Cardiac muscle cell (in vitro differentiated cells and primary cell): ENCODE data around the gene RAPGEF3. TPM values are rescaled to one million over a fixed set of nuclear protein-coding genes. Genes with fewer than 3 reads are reported as not detected.

Source experiments
- DNase-seq, 2 donors: peaks; one replicate each; pipeline versions ENCODE4 v3.0.0 to v3.0.0-alpha.2; 2010 to 2017; ENCODE audit warnings: low read depth in 1 of 2, low spot score in 1 of 2
- H3K27ac ChIP-seq: fragments of 200-600 bp; sonication (generic); 2 replicates; pipeline ENCODE4 v1.5.1; 2016
- H3K27me3 ChIP-seq: fragments of 200-600 bp; sonication (generic); 2 replicates; pipeline ENCODE4 v1.6.0; 2016; ENCODE audit warnings: control low read depth
- H3K36me3 ChIP-seq: fragments of 200-600 bp; sonication (generic); 2 replicates; pipeline ENCODE4 v1.5.1; 2016; ENCODE audit warnings: control low read depth
- H3K4me1 ChIP-seq: fragments of 200-600 bp; sonication (generic); 2 replicates; pipeline ENCODE4 v1.8.1; 2017; ENCODE audit warnings: low read depth, mild to moderate bottlenecking, mixed run types
- H3K4me3 ChIP-seq: fragments of 200-600 bp; sonication (generic); 2 replicates; pipeline ENCODE4 v1.5.1; 2016; ENCODE audit warnings: mild to moderate bottlenecking
- H3K9me3 ChIP-seq: fragments of 200-600 bp; sonication (generic); 2 replicates; pipeline ENCODE4 v1.5.1; 2017; ENCODE audit warnings: low read depth, mild to moderate bottlenecking, control low read depth
- polyA plus RNA-seq: library from polyadenylated mRNA; unstranded; fragments of >200 nt; fragmentation: Nextera tagmentation; extraction: Ambion mirVana; gene quantifications from 2 replicates; pipeline ENCODE4 v1.2.1, GENCODE V29; 2016
- total RNA-seq: library from RNA; depleted of rRNA; stranded (reverse); fragments of >200 nt; gene quantifications from 2 replicates; pipeline ENCODE4 v1.2.3, GENCODE V29; 2016
- TF ChIP-seq, protein P1 (sequence below): IDR thresholded peaks from 2 replicates; pipeline ENCODE4 v1.5.1; 2012; ENCODE audit warnings: low read depth, mild to moderate bottlenecking, low read length

RAPGEF3 gene
- total and polyA plus RNA-seq, 2 experiments from 2014 or later: 3.3 to 8.8 TPM

DNA sequence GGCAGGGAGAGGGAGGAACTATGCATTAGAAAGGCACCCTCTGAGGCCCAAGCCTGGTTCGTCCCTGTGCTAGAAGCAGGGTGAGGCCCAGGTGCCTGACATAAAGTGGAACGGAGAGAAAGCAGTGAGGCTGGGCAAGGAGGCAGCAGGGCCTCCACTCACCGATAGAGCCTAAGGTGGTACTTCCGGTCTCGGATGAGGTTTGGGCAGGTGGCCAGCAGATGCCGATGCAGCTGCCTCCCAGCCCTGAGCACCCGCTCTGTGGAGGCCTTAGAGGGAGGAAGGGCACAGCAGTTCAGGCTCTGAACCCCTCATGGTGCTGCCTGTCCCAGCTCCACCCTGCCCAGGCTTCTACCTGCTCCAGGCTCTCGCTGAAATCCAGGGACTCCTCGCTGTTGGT lies 7.1 kb downstream of the RAPGEF3 start:
- no peak overlapping the region for H3K4me3 ChIP-seq
- H3K27me3 ChIP-seq: no peaks in the 10 kb centered on the region
- H3K27ac ChIP-seq: no peak overlapping the region
- no peaks in the 10 kb centered on the region for H3K9me3 ChIP-seq
- DNase-seq: no peak
- H3K36me3 ChIP-seq: no peaks in the 10 kb centered on the region
- H3K4me1 ChIP-seq: no peaks in the 10 kb centered on the region
- TF ChIP-seq, protein P1, sequence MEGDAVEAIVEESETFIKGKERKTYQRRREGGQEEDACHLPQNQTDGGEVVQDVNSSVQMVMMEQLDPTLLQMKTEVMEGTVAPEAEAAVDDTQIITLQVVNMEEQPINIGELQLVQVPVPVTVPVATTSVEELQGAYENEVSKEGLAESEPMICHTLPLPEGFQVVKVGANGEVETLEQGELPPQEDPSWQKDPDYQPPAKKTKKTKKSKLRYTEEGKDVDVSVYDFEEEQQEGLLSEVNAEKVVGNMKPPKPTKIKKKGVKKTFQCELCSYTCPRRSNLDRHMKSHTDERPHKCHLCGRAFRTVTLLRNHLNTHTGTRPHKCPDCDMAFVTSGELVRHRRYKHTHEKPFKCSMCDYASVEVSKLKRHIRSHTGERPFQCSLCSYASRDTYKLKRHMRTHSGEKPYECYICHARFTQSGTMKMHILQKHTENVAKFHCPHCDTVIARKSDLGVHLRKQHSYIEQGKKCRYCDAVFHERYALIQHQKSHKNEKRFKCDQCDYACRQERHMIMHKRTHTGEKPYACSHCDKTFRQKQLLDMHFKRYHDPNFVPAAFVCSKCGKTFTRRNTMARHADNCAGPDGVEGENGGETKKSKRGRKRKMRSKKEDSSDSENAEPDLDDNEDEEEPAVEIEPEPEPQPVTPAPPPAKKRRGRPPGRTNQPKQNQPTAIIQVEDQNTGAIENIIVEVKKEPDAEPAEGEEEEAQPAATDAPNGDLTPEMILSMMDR: no peak

DNA sequence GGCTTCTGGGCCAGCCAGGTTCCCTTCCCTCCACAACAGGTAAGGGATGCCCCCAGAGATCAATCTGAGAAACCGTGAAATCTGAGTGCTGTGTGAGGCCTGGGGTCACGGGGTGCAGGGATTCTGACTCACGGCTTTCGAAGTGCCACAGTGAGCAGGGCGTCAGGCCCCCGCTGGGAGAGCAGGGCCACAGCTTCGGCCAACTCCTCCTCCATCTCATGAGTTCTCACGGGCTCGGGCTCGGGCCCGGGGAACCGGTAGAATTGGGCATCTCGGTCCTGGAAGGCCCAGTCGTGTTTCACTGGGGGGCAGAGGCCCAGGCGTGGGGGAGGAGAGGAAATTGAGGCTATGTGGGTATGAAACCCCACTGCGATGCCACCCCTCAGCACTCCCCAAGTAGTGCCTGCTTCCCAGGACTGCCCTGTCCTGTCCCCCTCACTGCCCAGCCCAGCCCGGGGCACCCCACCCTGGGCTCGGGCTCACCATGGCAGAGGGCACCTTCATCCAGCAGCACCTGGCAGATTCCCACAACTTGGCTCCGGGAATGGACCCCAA lies 7.7 kb downstream of the RAPGEF3 start:
- DNase-seq: no peak
- Histone ChIP-seq H3K9me3 (no peaks in the 10 kb centered on the region), H3K27ac (no peak overlapping the region), H3K36me3 (no peaks in the 10 kb centered on the region), H3K27me3 (no peaks in the 10 kb centered on the region), H3K4me3 (no peak overlapping the region), H3K4me1 (no peaks in the 10 kb centered on the region)
- TF ChIP-seq, protein P1: no peak

DNA sequence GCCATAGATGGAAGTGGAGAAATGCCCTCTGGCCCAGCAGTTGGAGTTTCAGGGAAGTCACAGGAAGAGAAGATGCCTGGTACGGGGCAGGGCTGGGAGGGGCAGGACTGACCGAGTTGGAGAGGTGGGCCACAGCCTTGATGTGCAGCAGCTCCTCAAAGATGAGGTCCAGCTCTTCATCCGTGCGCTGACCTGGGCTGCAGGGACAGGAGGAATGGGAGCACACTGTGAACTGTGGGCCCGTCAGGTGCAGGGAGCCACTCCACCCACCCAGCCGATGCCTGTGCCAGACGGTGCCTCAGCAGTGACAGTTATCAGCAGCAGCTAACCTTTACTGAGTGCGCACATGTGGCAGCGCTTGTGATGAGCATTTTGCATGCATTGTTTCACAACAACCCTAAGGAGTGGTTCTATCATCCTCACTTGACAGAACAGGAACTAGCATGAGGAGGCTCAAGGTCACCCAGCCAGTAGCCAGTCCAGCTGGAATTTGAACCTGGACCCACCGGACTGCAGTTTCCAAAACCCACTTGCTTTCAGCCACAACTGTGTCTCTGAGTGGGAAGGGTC lies 8.4 kb downstream of the RAPGEF3 start:
- no peak overlapping the region for H3K4me3 ChIP-seq

GRCh38 chr12:47748899-47749298 lies 9.8 kb downstream of the RAPGEF3 start:
- no peak for DNase-seq
- Histone ChIP-seq H3K27ac (no peak overlapping the region), H3K9me3 (no peaks in the 10 kb centered on the region), H3K4me3 (no peak overlapping the region), H3K36me3 (no peaks in the 10 kb centered on the region), H3K4me1 (no peaks in the 10 kb centered on the region), H3K27me3 (no peaks in the 10 kb centered on the region)
- TF ChIP-seq, protein P1: no peak

More for the DNA sequence above, 8.4 kb downstream of the RAPGEF3 start:
- Histone ChIP-seq H3K27me3 (no peaks in the 10 kb centered on the region), H3K4me1 (no peaks in the 10 kb centered on the region), H3K27ac (no peak overlapping the region), H3K9me3 (no peaks in the 10 kb centered on the region), H3K36me3 (no peaks in the 10 kb centered on the region)
- no peak for DNase-seq
- TF ChIP-seq, protein P1: no peak

- Histone ChIP-seq H3K27me3 (no peaks in the 10 kb centered on the region), H3K4me3 (no peak overlapping the region), H3K27ac (no peak overlapping the region), H3K4me1 (no peaks in the 10 kb centered on the region), H3K9me3 (no peaks in the 10 kb centered on the region), H3K36me3 (no peaks in the 10 kb centered on the region)
- no peak for DNase-seq
- TF ChIP-seq, protein P1: no peak
Observed at GRCh38 chr12:47748507-47748828, 10.2 kb downstream of the RAPGEF3 start.
